DMS79 (cell line): Measurements from ENCODE around the gene PDE6D.

Experiments used
- DNase-seq: peaks from one replicate; lab custom pipeline; 2025; lab: John Stamatoyannopoulos, UW

PDE6D gene

GRCh38 chr2:231706731-231707624, 74.1 kb downstream of the PDE6D start:
- DNase-seq, result peak; percentile 97

DNA sequence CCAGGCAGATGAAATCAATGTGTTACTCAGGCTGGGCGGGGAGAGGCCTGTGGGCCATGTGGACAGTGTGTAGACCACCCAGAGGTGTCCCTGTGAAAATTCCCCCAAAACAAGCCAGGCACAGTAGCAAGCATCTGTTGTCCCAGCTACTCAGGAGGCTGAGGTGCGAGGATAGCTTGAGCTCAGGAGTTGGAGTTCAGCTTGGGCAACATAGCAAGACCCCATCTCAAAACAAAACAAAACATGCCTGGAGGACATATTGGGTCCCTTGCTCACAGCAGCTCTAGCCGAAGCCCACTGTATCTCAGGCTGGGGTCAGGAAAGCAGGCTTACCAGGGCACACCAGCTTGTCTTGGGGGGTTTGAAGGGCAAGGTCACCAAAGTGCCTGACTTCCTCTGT, 77.1 kb downstream of the PDE6D start:
- DNase-seq, result no peak

- DNase-seq, result peak; percentile 98
Observed at GRCh38 chr2:231701456-231702373, 79.4 kb downstream of the PDE6D start.

- no peak for DNase-seq
Observed at GRCh38 chr2:231699006-231699405, 82.1 kb downstream of the PDE6D start.

- no peak for DNase-seq
Observed at GRCh38 chr2:231696004-231696367, 85.1 kb downstream of the PDE6D start.

DNA sequence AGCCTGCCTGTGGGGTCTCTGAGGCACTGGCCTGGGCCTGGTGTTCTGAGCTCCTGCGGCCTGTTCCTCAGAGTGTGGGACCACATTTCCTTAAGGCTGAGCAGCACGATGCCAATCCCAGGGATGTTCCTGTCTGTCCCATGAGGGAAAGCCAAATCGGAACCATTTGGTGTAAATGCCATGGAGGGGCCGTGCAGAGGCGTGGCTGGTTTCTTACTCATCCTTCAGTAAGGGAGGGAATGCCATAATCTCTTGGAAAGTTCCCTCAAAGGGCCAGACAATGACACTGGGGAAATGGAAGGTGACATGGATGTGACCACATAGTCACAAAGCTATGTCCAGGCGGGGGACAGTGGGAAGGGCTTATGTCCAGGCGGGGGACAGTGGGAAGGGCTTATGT, 87.1 kb downstream of the PDE6D start:
- no peak for DNase-seq

DNA sequence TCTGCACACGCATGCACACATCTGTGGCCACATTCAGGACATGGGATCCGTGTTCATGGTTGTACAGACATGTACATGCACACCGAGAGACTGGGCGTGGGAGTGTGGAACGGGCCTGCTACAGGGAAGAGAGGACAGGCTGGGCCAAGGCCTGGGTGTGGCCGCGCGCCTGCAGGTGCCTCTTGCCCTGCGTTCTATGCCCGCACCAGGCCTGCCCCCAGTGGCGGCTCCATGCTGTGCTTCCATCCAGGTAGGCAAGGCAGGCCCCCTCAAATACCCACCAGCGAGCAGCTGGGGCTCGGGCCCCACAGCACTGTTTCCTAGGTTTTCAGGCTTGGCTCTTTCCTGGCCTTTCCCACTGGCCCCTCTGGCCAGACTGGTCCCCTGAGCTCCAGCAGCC, 88.2 kb downstream of the PDE6D start:
- no peak for DNase-seq

- DNase-seq, result no peak
Observed at GRCh38 chr2:231691251-231691772, 89.8 kb downstream of the PDE6D start.

DNA sequence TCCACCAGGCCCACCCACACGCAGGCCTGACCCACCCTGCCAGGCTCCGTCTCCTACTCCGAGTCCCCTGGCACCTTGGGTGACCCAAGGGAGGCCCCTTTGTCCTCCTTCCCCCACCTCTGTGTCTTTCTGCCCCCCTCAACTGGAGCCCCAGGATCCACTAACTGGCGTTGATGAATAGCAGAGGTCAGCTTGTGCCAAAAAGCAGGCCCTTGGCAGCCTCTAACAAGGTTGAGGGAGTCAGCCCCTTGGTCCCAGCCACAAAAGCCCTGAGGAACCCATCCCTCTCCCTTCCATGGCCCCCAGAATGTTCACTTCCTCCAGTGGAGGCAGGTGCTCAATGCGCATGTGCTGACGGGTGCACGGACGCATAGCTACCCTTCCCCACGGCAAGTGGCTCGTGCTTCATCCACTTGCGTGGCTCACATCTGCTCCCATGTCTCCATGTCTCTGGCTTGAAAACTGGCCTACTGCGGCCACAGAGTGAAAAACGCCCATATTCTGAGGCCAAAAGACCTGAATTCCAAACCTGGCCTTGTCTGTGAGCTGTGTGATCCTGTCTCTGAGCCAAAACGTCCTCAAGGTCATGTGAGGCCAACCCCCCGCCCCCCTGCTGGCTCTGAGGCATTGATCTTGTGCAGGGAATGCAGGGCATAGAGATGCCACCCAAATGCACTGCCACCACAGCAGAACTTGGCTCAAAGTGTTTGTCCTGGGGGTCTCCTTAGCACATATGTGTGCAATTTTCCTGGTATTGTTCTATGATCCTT, 91.8 kb downstream of the PDE6D start:
- no peak for DNase-seq

GRCh38 chr2:231688719-231689118, 92.4 kb downstream of the PDE6D start:
- no peak for DNase-seq

DNA sequence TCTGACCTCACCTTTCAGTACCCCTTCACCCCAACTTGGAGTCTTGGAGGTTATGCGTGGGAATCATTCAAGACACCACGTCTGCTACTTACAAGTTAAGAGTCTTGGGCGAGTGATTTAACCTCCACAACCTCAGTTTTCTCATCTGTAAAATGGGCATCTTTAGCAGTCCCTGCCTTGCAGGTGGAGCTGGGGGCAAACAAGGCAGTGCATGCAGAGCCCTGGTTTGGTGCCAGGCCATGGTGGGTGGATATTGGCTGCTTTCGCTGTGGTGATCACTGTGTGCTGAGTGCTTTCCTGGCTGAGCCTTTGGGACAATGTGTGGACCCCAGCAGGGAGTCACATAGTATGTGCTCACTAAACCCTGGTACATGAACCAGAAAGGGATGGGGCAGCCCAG, 93.1 kb downstream of the PDE6D start:
- no peak for DNase-seq

DNA sequence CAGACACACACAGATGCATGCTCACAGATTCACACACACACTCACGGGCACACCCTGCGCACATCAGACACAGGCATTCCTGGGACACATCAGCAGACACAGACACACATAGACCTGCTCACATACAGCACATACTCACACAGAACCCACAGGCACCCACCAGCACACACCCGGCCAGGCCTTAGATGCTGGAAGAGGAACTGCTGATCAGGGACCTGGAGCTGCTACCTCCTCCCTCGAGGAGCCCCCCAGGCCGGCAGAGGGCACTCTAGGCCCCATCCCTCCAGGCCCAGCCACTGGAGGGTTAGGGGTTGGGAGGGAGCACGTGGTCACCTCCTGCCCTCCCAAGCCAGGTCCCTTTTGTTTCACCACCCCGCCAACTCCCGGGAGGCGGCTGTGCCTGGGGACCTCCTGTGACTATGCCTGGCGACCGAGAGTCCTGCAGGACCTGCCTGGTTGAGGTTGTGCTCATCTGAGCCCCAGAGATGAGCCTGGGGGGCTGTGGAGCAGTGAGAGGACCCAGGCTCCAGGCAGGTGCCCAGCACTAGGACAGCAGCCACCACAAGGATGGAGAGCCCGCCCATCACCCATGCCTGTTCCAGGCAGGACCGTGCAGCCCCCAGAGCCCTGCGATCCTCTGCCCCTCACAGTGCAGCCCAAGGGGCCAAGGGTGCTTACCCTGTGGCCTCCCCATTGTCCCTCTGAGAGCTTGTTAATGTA, 93.8 kb downstream of the PDE6D start:
- no peak for DNase-seq

DNA sequence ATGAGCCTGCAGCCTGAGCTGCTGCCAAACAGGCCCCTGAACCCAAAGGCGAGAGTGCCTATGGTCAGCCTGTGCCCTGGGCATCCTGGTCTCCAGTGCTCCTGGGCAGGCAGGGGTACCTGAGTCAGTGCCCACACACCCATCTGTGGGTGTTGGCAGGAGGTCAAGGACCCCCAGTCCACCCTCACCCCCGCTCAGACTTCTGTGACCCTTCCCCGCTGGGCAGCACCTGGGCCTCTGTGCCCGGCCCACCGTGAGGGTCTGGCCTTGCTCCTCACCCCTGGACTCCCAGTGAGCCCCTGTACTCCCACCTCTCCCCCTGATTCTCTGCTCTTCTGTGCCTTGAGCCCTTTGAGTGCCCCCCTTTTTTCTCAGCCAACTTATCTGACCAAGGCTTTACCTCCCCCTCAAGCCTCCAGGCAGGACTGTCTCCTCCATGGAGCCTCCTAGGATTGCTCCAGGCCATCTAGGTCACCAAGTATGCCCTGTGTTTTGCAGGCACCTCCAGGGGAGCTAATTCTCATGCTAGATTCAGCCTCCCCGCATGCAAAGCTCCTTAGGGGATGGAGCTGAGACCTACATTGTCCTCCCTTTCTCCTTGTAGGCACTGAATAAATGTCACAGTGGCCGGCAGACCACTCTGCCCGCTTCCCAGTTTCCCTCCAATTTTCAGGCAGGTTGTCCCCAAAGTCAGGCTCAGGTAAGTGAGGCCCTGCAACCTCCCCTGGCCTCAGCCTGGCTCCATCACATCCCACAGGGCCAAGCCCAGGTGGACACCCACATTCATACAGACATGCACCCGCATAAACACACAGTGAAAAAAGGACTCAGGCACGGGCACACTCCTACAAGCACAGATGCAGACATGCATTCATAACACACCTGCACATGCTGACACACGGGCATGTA, 94.6 kb downstream of the PDE6D start:
- DNase-seq, result no peak

- DNase-seq, result no peak
Observed at GRCh38 chr2:231685349-231686191, 95.5 kb downstream of the PDE6D start.

- peak; percentile 73 for DNase-seq
Observed at GRCh38 chr2:231684314-231685223, 96.5 kb downstream of the PDE6D start.

DNA sequence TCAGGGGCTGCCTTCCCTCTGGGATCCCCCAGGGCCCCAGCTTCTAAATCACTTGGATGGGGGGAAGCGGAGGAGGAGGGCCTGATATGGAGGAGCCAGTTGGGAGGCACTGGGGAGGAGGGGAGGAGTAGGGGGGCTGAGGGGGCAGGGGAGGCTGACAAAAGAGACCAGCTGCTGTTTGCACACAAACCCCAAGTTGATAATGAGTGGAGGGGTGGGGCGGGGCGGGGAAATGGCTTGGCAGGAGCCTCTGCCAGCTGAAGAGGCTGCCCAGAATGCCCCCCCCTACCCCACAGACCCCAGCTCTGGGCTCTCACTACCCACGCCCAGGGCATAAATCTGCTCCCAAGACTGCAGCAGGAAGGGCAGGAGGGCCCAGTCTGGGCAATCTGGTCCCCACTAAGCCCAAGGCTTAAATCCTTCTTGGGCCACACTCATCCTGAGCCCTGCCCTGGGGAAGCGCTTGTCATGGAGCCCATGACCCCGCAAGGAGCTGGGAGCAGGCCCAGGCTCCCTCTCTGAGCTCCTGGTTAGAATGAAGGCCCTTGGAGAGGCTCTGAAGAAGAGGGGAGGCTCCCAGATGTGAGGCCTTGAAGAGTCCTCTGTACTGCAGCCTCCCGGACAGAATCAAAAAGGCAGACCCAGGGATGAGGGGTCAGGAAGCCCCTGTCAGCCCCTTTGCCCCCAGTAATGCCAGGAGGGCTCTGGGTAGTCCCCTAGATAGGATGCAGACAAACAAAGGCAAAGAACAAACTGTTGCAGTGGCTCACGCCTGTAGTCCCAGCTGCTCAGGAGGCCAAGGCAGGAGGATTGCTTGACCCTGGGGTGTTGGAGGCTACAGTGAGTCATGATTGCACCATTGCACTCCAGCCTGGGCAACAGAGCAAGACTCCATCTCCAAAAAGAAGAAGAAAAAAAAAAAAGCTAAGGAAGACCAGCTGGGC, 97.5 kb downstream of the PDE6D start:
- no peak for DNase-seq
